ENCODE results near the gene KCNMB2. TPM values are rescaled to one million over a fixed set of nuclear protein-coding genes. Genes with fewer than 3 reads are reported as not detected.

Gene KCNMB2
- total RNA-seq, 1 donor from 2014 or later = not detected

DNA sequence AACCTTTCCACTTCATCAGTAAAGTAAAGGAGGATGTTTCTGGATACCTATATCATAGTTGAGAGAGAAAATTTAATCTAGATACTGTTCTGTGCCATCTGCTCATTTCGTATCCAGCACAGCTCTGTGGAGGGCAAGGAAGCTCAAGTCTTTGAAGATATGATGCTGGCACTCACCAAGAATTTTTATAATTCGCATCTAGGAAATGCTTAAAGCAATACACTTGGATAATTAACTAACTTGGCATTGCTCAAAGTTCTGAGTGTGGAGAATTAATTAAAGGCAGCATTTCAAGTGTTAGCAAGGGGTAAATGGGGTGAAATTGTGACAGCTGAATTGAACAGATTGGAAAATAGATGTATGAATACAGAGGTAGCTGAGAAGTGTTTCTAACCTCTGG is 213.2 kb downstream of the KCNMB2 start:
- intact Hi-C loops (cut with micrococcal nuclease) = no loop called here

DNA sequence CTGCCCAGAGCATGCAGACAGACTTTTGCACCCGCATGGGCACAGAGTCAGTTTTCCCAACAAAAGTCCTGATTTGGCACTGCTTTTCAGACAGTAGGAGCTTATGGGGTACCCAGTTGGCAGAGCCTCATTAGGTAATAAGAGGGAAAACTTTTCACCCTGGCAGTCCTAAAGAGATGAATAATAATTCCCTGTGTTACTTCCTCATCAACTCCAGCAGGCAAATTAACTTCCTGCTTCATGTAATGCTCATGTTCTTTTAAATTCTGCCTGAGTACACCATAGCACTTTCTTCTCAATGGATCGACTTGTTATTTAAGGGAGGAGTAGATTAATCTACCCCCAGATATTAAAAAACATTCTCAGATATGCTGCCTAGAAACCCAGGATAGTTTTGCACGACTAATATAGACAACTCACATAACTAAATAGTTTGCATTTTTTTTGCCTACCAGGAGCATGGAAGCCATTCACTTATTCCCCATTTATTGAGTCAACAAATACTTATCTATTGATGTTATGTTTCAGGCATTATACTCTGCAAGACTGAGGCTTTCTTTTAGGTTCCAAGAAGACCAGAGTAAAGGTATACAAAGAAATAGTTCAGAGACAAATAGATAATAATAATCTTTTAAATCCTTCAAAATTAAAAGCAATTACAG is 214.5 kb downstream of the KCNMB2 start:
- intact Hi-C loops (cut with micrococcal nuclease) = no loop called here

DNA sequence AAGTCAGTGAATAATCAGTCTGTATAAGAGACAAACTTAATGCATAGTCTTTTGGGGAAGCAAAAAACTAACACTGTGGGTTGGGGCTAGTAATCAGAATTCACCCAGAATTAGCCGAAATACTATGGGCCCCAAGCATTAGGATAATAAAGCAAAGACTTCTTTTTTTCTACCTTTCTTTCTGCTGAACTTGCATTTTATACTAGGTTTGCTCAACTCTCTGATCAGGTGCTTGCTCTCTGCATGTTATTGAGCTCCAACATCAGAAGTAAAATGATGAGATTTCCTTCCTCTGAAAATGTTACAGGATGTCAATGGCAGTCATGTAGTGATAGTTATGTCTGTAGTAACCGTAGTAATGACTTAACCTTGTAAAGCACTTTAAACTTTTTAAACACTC is 216.6 kb downstream of the KCNMB2 start:
- intact Hi-C loops (cut with micrococcal nuclease) = no loop called here

DNA sequence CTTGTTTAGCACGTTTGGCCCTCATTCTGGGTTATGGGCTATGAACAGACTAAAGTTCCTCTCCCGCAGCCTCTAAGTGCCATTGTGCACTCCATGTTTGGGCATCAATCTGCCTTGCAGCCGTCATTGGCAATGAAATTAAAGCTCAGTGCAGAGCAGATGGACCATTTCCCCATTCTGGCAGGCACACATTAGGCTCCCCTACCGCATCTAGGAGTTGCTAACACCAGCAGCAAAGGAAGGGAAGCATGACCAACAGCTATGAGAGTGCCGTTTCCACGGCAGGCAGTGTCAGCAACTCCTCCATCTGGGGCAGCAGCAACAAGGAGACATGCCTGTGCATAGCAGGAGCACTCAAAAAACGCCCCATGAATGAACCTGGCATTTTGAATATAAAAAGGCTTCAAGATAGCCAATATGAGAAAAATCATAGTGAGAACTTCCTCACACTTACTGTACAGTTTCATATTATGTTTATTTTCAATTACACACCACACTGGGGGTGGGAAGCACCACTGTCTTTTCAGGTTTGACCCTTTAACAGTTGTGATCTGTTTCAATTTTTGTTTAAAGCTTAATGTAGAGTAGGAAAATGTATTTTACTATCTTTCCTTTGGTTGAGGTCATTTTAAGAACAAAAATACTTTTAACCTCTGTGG is 218.7 kb downstream of the KCNMB2 start:
- intact Hi-C loops (cut with micrococcal nuclease) = no loop called here

GRCh38 chr3:178761024-178761423 is 224.8 kb downstream of the KCNMB2 start:
- intact Hi-C loops (cut with micrococcal nuclease) = no loop called here

DNA sequence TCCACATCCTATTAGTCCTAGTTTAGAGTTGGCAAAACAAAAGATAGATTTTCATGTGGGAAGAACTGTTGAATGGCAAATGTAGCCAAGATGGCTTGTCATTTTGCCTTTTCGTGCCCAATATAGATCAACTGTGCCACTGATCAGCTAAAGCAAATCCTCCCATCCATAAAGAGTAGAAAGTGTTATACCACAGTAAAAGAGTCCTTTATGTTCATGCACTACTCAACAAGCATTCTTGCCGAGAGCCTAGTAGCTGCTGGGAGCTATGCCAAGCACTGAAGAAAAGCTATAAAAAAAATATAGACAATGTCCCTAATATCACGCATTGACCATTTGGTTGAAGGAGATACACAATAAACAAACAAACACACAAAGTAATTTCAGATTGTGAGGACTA is 225.2 kb downstream of the KCNMB2 start:
- intact Hi-C loops (cut with micrococcal nuclease) = no loop called here

GRCh38 chr3:178762385-178762784 is 226.1 kb downstream of the KCNMB2 start:
- intact Hi-C loops (cut with micrococcal nuclease) = no loop called here

- intact Hi-C loops (cut with micrococcal nuclease) = no loop called here
These were observed 229.2 kb downstream of the KCNMB2 start for GRCh38 chr3:178765472-178765871.

- intact Hi-C loops (cut with micrococcal nuclease) = no loop called here
These were observed 231.3 kb downstream of the KCNMB2 start for GRCh38 chr3:178767581-178767980.

GRCh38 chr3:178768072-178768864 is 232.0 kb downstream of the KCNMB2 start:
- intact Hi-C loops (cut with micrococcal nuclease) = no loop called here

GRCh38 chr3:178771511-178771910 is 235.3 kb downstream of the KCNMB2 start:
- intact Hi-C loops (cut with micrococcal nuclease) = no loop called here

GRCh38 chr3:178772746-178773145 is 236.5 kb downstream of the KCNMB2 start:
- intact Hi-C loops (cut with micrococcal nuclease) = no loop called here

DNA sequence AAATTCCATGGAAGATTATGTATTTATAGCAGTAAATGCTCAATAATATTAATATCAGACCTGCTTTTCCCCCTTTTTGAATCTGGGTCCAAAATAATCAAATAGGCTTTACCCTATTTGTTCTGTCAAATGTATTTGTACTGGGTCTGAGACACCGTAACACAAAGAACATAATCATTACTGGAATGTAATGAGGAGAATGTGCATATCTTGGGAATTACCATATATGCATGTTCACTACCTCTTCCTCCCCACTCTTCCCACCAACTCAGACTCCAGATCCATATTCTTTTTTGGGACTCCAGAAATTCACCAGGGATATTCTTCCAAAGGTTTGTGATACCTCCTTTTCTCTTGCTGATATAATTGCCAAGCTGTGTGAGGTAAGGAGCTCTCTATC is 237.1 kb downstream of the KCNMB2 start:
- intact Hi-C loops (cut with micrococcal nuclease) = no loop called here

DNA sequence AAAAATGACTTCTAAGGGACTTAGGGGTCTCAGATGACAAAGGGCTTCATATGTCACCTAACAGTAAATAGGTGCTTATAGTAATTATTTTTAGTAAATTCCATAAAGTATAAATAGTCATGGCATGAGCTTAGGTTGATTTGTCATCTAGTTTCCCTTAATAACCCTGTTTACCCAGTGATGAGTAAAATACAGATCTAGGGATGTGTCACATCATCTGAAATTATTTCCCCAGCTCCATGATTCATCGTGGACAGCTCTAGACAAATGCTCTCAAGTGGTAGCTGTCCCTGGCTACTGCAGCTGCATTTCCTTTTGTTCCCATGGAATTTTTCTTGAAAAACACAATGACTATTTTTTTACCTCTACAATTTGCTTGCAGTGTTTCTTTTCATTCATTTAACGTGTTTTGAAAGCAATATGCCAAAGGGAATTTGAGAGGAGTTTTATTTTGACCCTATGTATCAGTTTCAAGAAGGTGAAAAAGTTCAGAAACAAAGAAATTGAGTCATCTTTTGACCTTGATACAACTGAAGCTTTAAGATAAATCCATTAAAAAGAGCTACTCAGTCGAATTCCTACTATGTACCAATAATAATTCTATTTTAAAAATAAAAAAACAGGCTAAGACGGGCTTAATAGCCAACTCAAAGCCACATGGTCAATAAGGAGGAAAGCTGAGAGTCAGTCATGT is 241.6 kb downstream of the KCNMB2 start:
- intact Hi-C loops (cut with micrococcal nuclease) = no loop called here

DNA sequence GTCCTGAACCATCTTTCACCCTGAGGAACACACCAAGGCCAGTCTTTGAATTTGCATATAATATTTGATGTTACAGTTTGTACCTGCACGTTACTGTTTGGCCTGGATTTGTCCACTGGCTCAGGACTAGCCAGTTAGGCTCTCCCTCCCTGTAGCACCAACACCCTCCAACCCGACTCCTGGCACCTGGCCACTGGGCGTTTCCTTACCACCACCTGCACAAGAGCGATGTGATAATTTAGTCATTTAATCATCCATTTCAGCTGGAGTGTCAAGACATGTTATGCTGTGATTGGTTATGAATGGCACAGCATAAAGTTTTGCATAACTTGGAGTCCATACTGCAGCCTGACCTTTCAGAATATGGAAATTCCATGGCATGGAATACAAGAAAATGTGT is 242.4 kb downstream of the KCNMB2 start:
- intact Hi-C loops (cut with micrococcal nuclease) = no loop called here

- intact Hi-C loops (cut with micrococcal nuclease) = no loop called here
These were observed 249.7 kb downstream of the KCNMB2 start for GRCh38 chr3:178785961-178786360.

GRCh38 chr3:178787960-178788359 is 251.7 kb downstream of the KCNMB2 start:
- intact Hi-C loops (cut with micrococcal nuclease) = no loop called here

DNA sequence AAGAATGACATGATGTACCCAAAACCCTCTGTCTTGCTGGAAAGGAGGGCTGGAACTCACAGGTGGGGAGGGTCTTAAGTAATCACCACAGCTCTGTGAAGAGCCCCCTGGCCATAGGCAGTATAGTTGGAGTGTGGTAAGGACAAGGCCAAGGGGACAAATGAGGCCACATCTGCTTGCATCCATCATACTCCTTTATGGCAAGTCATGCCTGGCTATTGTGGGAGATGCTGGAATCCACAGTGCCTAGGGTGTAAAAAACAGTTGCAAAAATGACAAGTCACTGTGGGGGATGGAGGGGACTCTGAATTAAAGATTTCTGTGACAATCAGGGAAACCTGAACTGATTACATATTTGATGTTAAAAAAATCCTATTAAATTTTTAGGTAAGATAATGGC is 258.5 kb downstream of the KCNMB2 start:
- intact Hi-C loops (cut with micrococcal nuclease) = no loop called here

DNA sequence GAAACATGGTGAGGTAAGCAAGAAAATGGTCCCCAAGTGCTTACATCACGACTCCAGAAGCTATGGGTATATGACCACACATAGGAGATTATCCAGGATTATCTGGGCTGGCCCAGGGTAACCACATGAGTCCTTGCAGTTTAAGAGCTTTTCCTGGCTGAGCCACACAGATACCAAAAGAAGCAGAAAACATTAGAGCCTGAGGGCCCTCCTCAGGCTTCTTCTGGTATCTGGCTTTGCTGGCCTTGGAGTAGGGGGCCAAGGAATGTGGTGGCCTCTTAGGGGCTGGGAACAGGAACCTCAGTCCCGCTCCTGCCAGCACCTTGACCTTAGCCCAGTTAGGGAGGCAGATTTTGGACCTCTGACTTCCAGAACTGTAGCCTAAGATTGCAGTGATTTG is 259.1 kb downstream of the KCNMB2 start:
- intact Hi-C loops (cut with micrococcal nuclease) = no loop called here

DNA sequence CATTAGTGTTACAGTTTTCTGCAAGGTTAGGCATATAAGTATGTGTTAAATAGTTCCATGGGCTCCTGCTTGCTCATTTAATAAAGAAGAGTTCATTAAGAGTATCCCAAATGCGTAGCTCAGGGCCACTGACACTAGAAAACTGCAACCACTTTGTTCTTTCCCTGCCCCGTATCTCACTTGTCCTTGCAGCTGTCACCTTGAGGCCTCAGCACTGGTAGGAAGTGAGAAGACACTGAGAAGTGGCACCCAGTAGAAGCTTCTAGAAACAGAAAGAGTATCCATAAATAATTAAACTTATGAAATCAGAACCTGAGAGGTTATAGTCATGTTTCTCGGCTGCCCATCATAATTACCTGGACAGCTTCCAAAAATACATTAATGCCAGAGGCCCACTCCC is 266.0 kb downstream of the KCNMB2 start:
- intact Hi-C loops (cut with micrococcal nuclease) = no loop called here

DNA sequence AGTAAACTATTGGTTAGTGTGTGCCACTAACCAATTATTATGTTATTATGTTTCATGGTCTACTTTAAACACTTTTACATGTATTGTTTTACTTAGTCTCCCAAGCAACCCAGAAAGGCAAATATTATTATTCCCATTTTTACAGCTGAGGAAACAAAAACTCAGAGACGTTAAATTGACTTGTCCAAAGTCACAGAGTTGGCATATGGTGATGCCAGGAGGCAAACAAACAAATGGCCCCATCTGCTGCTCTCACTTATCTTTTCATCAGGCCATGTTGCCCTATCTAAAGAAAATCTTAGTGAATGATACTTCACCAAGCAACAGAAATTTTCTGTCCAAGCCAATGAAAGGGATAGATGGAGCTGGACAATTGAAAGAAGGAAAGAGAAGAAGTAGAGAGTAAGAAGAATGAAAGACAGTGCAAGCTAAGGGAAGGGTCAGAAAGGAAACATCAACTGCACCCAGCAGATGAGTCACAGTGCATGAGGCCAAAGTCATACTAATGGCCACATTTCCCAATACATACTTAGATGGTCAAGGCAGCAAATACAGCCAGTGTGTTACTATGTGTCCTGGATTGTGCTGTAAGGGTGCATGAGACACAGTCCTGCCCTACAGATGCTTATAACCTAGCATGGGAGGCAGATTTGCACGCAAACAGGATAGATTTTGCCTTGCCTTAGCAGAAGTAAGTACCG is 266.9 kb downstream of the KCNMB2 start:
- intact Hi-C loops (cut with micrococcal nuclease) = no loop called here

All from T-helper 2 cell treated with Interferon-gamma antibody and Interleukin-4, amounts not matched to agents 100 ng/mL and 5 ng/mL, for 36 hours (primary cell).